Activated CD4-positive, alpha-beta T cell treated with anti-CD3 and anti-CD28 coated beads, Interleukin-2, amount 10 ng/mL, durations not matched to agents 24 days and 14 days (primary cell): ENCODE results near the gene ACTN4. TPM values are rescaled to one million over a fixed set of nuclear protein-coding genes. Genes with fewer than 3 reads are reported as not detected.

Source experiments
- DNase-seq: peaks from one replicate; pipeline ENCODE4 v3.0.0; 2022
- H3K27ac Mint-ChIP-seq: one replicate; pipeline ENCODE4 v1.8.0; 2022; ENCODE audit warnings: mild to moderate bottlenecking, mixed read lengths
- H3K27me3 Mint-ChIP-seq: one replicate; pipeline ENCODE4 v1.8.0; 2022; ENCODE audit warnings: mixed read lengths
- H3K36me3 Mint-ChIP-seq: one replicate; pipeline ENCODE4 v1.8.0; 2022; ENCODE audit warnings: low read depth, mild to moderate bottlenecking, mixed read lengths
- H3K4me1 Mint-ChIP-seq: one replicate; pipeline ENCODE4 v1.8.0; 2021; ENCODE audit warnings: mixed read lengths
- H3K4me3 Mint-ChIP-seq: one replicate; pipeline ENCODE4 v1.8.0; 2022; ENCODE audit warnings: mild to moderate bottlenecking, moderate library complexity, mixed read lengths
- H3K9me3 Mint-ChIP-seq: one replicate; pipeline ENCODE4 v1.8.0; 2021; ENCODE audit warnings: mixed read lengths
- intact Hi-C: fragments of 100-400 bp; cut with micrococcal nuclease; formaldehyde crosslinking; loops from one replicate; pipeline ENCODE4 v1.15.1; 2023
- total RNA-seq: library from RNA; stranded (reverse); gene quantifications from 2 replicates; pipeline ENCODE4 v1.2.3, GENCODE V29; 2022

ACTN4 gene
- total RNA-seq, 1 donor from 2014 or later: 243 TPM

GRCh38 chr19:38713227-38713649, 65.8 kb downstream of the ACTN4 start:
- Mint-ChIP-seq H3K27me3 (no peaks in the 10 kb centered on the region), H3K9me3 (no peaks in the 10 kb centered on the region), H3K4me1 (no peaks in the 10 kb centered on the region), H3K4me3 (no peak overlapping the region), H3K27ac (no peak overlapping the region), H3K36me3 (peaks cover 45% of the 10 kb centered on the region)
- DNase-seq: no peak
- intact Hi-C loops: no loop called here

- H3K27ac Mint-ChIP-seq: no peak overlapping the region
These were observed 66.4 kb downstream of the ACTN4 start for GRCh38 chr19:38713865-38714264.

GRCh38 chr19:38714354-38714778, 66.9 kb downstream of the ACTN4 start:
- H3K27ac Mint-ChIP-seq: no peak overlapping the region
- no peak overlapping the region for H3K4me3 Mint-ChIP-seq
- H3K9me3 Mint-ChIP-seq: no peaks in the 10 kb centered on the region
- H3K4me1 Mint-ChIP-seq: no peaks in the 10 kb centered on the region
- no peak for DNase-seq
- H3K36me3 Mint-ChIP-seq: peaks cover 44% of the 10 kb centered on the region
- H3K27me3 Mint-ChIP-seq: no peaks in the 10 kb centered on the region
- intact Hi-C loops: no loop called here

More at GRCh38 chr19:38713865-38714264, 66.4 kb downstream of the ACTN4 start:
- Mint-ChIP-seq H3K27me3 (no peaks in the 10 kb centered on the region), H3K9me3 (no peaks in the 10 kb centered on the region), H3K4me1 (no peaks in the 10 kb centered on the region), H3K36me3 (peaks cover 45% of the 10 kb centered on the region), H3K4me3 (no peak overlapping the region)
- intact Hi-C loops: no loop called here
- DNase-seq: no peak

GRCh38 chr19:38715555-38715954, 68.1 kb downstream of the ACTN4 start:
- DNase-seq: no peak
- Mint-ChIP-seq H3K36me3 (peaks cover 36% of the 10 kb centered on the region), H3K4me3 (no peak overlapping the region), H3K9me3 (no peaks in the 10 kb centered on the region), H3K27me3 (no peaks in the 10 kb centered on the region), H3K4me1 (no peaks in the 10 kb centered on the region), H3K27ac (no peak overlapping the region)
- intact Hi-C loops: no loop called here

- H3K4me3 Mint-ChIP-seq: no peak overlapping the region
- intact Hi-C loops: no loop called here
- H3K4me1 Mint-ChIP-seq: no peaks in the 10 kb centered on the region
- H3K27ac Mint-ChIP-seq: no peak overlapping the region
- peaks cover 31% of the 10 kb centered on the region for H3K36me3 Mint-ChIP-seq
- DNase-seq: no peak
- no peaks in the 10 kb centered on the region for H3K27me3 Mint-ChIP-seq
- no peaks in the 10 kb centered on the region for H3K9me3 Mint-ChIP-seq
These were observed 69.6 kb downstream of the ACTN4 start for GRCh38 chr19:38717051-38717450.

GRCh38 chr19:38717855-38718254, 70.4 kb downstream of the ACTN4 start:
- no peak for DNase-seq
- Mint-ChIP-seq H3K4me1 (no peaks in the 10 kb centered on the region), H3K27me3 (no peaks in the 10 kb centered on the region), H3K27ac (no peak overlapping the region), H3K4me3 (no peak overlapping the region), H3K36me3 (peaks cover 34% of the 10 kb centered on the region), H3K9me3 (no peaks in the 10 kb centered on the region)
- intact Hi-C loops: no loop called here

GRCh38 chr19:38718747-38719543, 71.5 kb downstream of the ACTN4 start:
- Mint-ChIP-seq H3K27ac (no peak overlapping the region), H3K4me1 (no peaks in the 10 kb centered on the region), H3K27me3 (no peaks in the 10 kb centered on the region), H3K36me3 (peaks cover 32% of the 10 kb centered on the region), H3K9me3 (no peaks in the 10 kb centered on the region), H3K4me3 (no peak overlapping the region)
- no peak for DNase-seq
- intact Hi-C loops: no loop called here

GRCh38 chr19:38719761-38720558, 72.5 kb downstream of the ACTN4 start:
- Mint-ChIP-seq H3K36me3 (peaks cover 33% of the 10 kb centered on the region), H3K9me3 (no peaks in the 10 kb centered on the region), H3K4me1 (no peaks in the 10 kb centered on the region), H3K4me3 (no peak overlapping the region), H3K27ac (no peak overlapping the region), H3K27me3 (no peaks in the 10 kb centered on the region)
- intact Hi-C loops: no loop called here
- no peak for DNase-seq

- no peak for DNase-seq
- H3K4me1 Mint-ChIP-seq: no peaks in the 10 kb centered on the region
- H3K4me3 Mint-ChIP-seq: no peak overlapping the region
- H3K27ac Mint-ChIP-seq: no peak overlapping the region
- H3K27me3 Mint-ChIP-seq: no peaks in the 10 kb centered on the region
- no peaks in the 10 kb centered on the region for H3K9me3 Mint-ChIP-seq
- peaks cover 34% of the 10 kb centered on the region for H3K36me3 Mint-ChIP-seq
- intact Hi-C loops: no loop called here
These were observed 73.2 kb downstream of the ACTN4 start for GRCh38 chr19:38720559-38721236.

GRCh38 chr19:38721496-38721895, 74.0 kb downstream of the ACTN4 start:
- peaks cover 33% of the 10 kb centered on the region for H3K36me3 Mint-ChIP-seq
- H3K4me1 Mint-ChIP-seq: peaks cover 3% of the 10 kb centered on the region
- H3K27me3 Mint-ChIP-seq: no peaks in the 10 kb centered on the region

GRCh38 chr19:38721979-38722773, 74.7 kb downstream of the ACTN4 start:
- Mint-ChIP-seq H3K27me3 (no peaks in the 10 kb centered on the region), H3K27ac (no peak overlapping the region), H3K9me3 (no peaks in the 10 kb centered on the region)

More at GRCh38 chr19:38721496-38721895, 74.0 kb downstream of the ACTN4 start:
- no peak for DNase-seq
- intact Hi-C loops: no loop called here
- Mint-ChIP-seq H3K9me3 (no peaks in the 10 kb centered on the region), H3K27ac (no peak overlapping the region), H3K4me3 (no peak overlapping the region)

GRCh38 chr19:38722947-38723605, 75.6 kb downstream of the ACTN4 start:
- Mint-ChIP-seq H3K4me1 (peaks cover 7% of the 10 kb centered on the region), H3K27ac (no peak overlapping the region), H3K9me3 (no peaks in the 10 kb centered on the region), H3K36me3 (peaks cover 37% of the 10 kb centered on the region), H3K4me3 (no peak overlapping the region), H3K27me3 (no peaks in the 10 kb centered on the region)
- DNase-seq: no peak
- intact Hi-C loops: no loop called here

More at GRCh38 chr19:38721979-38722773, 74.7 kb downstream of the ACTN4 start:
- intact Hi-C loops: no loop called here
- Mint-ChIP-seq H3K36me3 (peaks cover 36% of the 10 kb centered on the region), H3K4me3 (no peak overlapping the region), H3K4me1 (peaks cover 7% of the 10 kb centered on the region)
- DNase-seq: no peak

GRCh38 chr19:38723606-38723965, 76.1 kb downstream of the ACTN4 start:
- peaks cover 7% of the 10 kb centered on the region for H3K4me1 Mint-ChIP-seq
- H3K36me3 Mint-ChIP-seq: peaks cover 40% of the 10 kb centered on the region
- H3K27me3 Mint-ChIP-seq: no peaks in the 10 kb centered on the region
- H3K27ac Mint-ChIP-seq: no peak overlapping the region
- intact Hi-C loops: no loop called here
- DNase-seq: no peak
- H3K9me3 Mint-ChIP-seq: no peaks in the 10 kb centered on the region
- no peak overlapping the region for H3K4me3 Mint-ChIP-seq
